IPS DF 19.7 (cell line): ENCODE measurements around the gene PDPR.
A peak's percentile ranks its signal among the peaks of the same experiment; 100 is the strongest.
"Not testable (repeated sequence)": the region's sequence is repeated elsewhere in the genome, so short reads cannot be mapped to it uniquely, and the experiment has no call there.

ENCODE experiments used
- DNase-seq: peaks from one replicate; pipeline ENCODE4 v3.0.0-alpha.2; 2013; ENCODE audit warnings: low read depth, low spot score

PDPR gene

GRCh38 chr16:70127706-70128105 lies 13.6 kb downstream of the PDPR start:
- DNase-seq, result not testable (repeated sequence)

GRCh38 chr16:70128844-70129243 lies 14.7 kb downstream of the PDPR start:
- not testable (repeated sequence) for DNase-seq

DNA sequence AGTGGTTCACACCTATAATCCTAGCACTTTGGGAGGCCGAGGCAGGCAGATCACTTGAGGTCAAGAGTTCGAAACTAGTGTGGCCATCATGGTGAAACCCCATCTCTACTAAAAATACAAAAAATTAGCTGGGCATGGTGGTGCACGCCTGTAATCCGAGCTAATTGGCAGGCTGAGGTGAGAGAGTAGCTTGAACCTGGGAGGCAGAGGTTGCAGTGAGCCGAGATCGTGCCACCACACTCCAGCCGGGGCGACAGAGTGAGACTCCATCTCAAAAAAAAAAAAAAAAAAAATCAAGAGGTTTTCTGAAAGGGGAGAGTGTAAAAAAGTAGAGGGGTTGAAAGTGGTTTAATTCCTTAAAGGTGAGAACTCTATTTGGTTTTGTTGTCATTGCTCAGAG lies 21.7 kb downstream of the PDPR start:
- DNase-seq, result not testable (repeated sequence)

- DNase-seq, result not testable (repeated sequence)
These were observed 22.5 kb downstream of the PDPR start for GRCh38 chr16:70136595-70136994.

GRCh38 chr16:70142739-70143138 lies 28.6 kb downstream of the PDPR start:
- DNase-seq, result not testable (repeated sequence)

- not testable (repeated sequence) for DNase-seq
These were observed 29.2 kb downstream of the PDPR start for GRCh38 chr16:70143231-70143895.

- DNase-seq, result not testable (repeated sequence)
These were observed 33.7 kb downstream of the PDPR start for GRCh38 chr16:70147853-70148252.

DNA sequence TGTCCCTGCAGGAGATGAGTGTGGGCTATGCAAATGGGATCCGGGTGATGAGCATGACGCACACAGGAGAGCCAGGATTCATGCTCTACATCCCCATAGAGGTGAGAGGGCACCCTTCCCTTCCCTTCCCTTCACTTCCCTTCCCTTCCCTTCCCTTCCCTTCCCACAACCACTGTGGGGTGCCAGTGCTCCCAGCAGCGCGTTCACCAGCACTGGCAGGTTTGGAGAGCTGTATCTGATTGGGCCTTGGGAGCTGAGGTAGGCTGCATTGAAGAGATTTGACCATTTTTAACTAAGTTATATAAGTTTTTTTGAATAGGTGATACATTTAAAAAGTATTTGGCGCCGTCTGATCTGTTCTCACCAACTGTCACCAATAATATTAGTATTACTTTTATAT lies 34.3 kb downstream of the PDPR start:
- DNase-seq, result not testable (repeated sequence)

GRCh38 chr16:70149296-70149695 lies 35.2 kb downstream of the PDPR start:
- DNase-seq, result not testable (repeated sequence)

DNA sequence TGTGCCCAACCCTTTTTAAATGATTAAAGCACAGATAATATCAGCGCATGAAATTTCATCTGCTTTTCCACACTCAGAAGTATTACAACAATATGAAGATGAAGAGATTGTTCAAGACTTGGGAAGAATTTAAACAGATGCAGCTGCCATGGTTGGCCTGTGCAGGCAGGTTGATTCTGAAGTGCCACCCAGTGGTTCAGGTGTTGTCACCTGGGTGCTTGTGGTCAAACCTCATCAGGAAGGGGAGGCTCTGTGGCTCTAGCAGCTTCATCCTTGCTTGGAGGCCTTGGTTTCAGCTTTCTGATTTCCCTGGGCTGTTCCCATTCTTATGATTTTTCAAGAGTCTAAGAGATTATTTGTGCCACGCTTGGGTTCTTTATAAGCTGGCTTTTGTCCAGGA lies 37.3 kb downstream of the PDPR start:
- no peak for DNase-seq

- no peak for DNase-seq
These were observed 37.9 kb downstream of the PDPR start for GRCh38 chr16:70151941-70152509.

DNA sequence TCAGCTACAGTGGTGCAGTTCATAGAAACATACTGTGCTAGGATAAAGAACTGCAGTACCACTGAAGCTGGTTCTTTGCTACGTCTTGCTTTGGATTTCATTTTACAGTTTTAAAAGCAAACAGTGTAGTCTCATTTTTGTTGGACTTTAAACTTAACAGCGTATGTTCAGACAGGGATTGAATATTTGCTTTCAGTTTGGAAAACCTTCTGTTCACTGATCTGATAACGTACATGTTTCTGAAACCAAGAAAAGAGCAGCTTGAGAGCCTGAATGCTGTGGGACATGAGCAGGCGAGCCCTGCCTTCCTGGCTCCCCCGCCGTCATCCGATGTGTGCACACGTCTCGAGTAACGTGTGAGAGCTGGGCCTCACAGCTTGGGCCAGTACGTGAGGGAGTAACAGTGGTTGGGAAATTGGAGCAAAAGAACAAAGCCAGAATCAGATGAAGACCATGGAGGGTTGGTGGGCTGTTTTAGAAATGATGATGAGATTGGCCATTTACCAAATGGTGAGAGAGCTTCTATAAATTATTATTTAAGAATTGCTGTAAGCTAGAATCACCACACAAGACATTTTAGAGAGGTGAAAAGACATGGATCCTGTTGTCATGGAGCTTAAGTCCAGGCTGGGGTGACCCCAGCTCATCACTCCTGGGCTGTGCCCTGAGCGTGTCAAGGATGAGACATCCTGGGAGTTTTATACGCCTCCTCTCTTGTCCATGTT lies 38.6 kb downstream of the PDPR start:
- no peak for DNase-seq

- DNase-seq, result not testable (repeated sequence)
These were observed 40.6 kb downstream of the PDPR start for GRCh38 chr16:70154736-70155135.

- DNase-seq, result no peak
These were observed 42.3 kb downstream of the PDPR start for GRCh38 chr16:70156207-70156978.

DNA sequence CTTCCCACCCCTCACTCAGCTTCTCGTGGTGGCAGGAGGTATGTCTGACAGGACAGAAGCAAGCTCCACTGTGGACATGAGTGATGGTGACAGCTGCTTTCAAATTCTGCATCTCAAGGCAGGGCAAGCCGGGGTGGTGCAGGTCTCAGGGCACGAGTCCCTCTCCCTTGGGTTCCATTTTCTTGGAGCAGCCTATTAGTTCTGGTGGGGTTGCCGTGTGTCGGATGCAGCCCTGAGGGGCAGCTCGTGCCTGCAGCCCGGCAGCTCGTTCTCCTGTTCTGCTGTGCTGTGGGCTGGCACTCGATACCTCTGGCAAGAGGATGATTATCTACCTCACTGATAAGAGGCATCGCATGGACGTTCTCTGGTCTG lies 43.0 kb downstream of the PDPR start:
- DNase-seq, result no peak

DNA sequence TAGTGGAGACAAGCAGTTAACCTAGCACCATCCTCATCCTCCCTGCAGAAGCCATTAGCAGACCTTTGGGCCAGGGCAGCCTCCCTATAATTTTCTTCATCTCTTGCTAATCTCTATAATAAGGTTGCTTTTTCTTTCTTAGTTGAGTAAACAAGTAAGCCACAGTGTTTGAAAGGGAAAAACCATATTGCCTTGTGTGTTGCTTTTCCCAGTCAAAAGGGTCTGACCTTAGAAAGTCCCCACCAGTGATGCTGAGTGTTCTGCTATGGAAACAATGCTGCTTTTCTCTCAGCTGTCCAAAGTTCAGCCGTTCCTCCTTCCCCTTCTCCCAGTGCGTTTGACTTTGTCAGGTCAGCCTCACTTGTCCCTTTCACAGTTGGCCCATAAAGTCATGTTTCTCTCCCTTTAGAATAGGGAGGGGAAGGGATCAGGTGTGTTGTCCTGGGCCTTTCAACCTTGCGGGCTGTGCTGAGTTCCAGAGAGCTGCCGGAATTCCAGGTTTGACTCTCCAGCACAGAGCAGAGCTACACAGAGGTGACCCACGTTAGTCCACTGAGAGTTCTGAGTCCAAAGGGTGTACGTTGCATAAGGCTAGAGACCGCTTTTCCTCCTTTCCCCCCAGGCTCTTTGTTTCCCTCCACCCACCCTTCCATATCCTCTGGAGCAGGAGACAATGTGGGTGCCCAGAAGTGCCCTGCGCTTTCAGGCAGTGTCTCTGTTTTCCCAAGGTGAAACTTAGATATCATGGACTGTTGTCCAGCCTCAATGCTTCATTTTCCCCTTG lies 43.5 kb downstream of the PDPR start:
- DNase-seq, result no peak

- peak; percentile 2 for DNase-seq
These were observed 44.3 kb downstream of the PDPR start for GRCh38 chr16:70158261-70158939.

GRCh38 chr16:70159355-70160348 lies 45.5 kb downstream of the PDPR start:
- no peak for DNase-seq

DNA sequence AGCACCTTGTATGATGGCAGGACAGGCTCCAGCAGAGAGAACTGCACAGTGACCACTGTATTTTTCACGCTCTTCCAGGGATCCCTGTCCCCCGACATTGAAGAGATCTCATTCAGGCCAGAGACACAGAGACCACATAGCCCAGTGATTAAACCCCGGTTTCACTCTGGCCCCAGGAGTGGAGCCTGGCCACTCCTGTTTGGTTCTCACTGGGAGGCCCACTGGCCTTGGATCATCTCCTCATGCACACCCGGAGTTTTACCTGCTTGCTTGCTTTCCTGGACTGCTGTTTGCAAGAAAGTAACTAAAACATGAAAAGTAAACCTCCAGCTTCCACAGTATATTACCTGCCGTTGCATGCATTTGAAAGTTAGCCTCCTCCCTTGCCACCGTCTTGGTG lies 46.3 kb downstream of the PDPR start:
- no peak for DNase-seq

DNA sequence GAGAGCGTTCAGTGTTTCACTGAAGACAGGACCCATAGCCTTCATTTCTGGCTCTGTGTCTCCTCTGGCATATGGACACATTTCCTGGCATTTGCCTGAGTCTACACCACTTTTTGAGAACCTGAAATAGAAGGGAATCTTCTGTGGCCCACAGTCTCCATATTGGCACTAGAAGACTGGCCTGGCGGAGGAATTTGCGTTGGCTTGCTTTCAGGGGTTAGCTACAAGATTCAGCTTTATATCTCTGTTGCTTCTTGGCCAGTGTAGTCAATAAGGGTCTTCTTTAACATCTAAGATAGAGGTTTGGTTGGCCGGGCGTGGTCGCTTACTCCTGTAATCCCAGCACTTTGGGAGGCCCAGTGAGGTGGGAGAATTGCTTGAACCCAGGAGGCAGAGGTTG lies 46.7 kb downstream of the PDPR start:
- no peak for DNase-seq
